ENCODE results near the gene UBE2U. TPM values are rescaled to one million over a fixed set of nuclear protein-coding genes. Genes with fewer than 3 reads are reported as not detected.

The UBE2U gene
- total and polyA plus RNA-seq, 10 of the 15 experiments (the other 5 are each of a cell fraction or from before 2014, with no cell fraction given), result not detected

DNA sequence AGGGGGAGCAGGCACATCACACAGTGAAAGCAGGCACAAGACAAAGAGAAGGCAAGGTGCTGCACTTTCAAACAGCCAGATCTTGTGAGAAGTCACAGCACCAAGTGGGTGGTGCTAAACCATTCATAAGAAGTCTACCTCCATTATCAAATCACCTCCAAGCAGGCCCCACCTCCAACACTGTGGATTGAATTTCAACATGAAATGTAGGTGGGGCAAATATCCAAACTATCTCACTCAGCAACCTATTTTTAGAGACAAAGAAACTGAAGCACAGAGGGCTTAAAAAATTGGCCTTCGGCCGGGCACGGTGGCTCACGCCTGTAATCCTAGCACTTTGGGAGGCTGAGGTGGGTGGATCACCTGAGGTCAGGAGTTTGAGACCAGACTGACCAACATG is 90.4 kb downstream of the UBE2U start:
- RAD21 ChIA-PET (ENCODE audit: unreplicated experiment), result no interaction called here
- CTCF ChIA-PET, result no interaction called here

More for the DNA sequence above, 90.4 kb downstream of the UBE2U start:
- H3K4me3 ChIP-seq, result no peak overlapping the region
- BruUV-seq (replicated peaks), result no TSS peak
- ChIA-PET SMC1A (ENCODE audit: uncharacterized antibody, unreplicated experiment) (no interaction called here), POLR2A (no interaction called here)
- ATAC-seq (no peak), FAIRE-seq (no peak), DNase-seq (ENCODE audit: low read depth, low spot score) (no peak)
- no peak overlapping the region for H2AFZ ChIP-seq (ENCODE audit: control insufficient read depth, low read depth, low read length)
- H3K79me2 ChIP-seq (ENCODE audit: control insufficient read depth, insufficient read depth, low read length), result no peaks in the 10 kb centered on the region
- H3K4me1 ChIP-seq (ENCODE audit: control insufficient read depth, insufficient read depth, low read length), result no peaks in the 10 kb centered on the region
- no peak overlapping the region for H3K27ac ChIP-seq (ENCODE audit: control insufficient read depth, insufficient read depth)
- no peaks in the 10 kb centered on the region for H3K9me3 ChIP-seq (replicated peaks; ENCODE audit: control insufficient read depth, insufficient read depth, low read length)
- WGBS (ENCODE audit: insufficient coverage, insufficient replicate concordance, low lambda C conversion rate, missing lambda C conversion rate), result 88% methylated on average over 4 of the region's 4 CpGs
- no peaks in the 10 kb centered on the region for H3K36me3 ChIP-seq (ENCODE audit: control insufficient read depth in 2 of 2, insufficient read depth in 2 of 2, low read length in 1 of 2)
- intact Hi-C loops (cut with micrococcal nuclease; ENCODE audit: unreplicated experiment) (no loop called here), in situ Hi-C loops (cut with MboI) (no loop called here)
- H3K9ac ChIP-seq (ENCODE audit: control insufficient read depth, insufficient read depth, low read length), result no peak overlapping the region
- H3K4me2 ChIP-seq (ENCODE audit: control insufficient read depth, insufficient read depth), result no peak overlapping the region
- no peaks in the 10 kb centered on the region; a peak in 3 of 4 replicates for H3K27me3 ChIP-seq (replicated peaks in 1 of 2; ENCODE audit: control insufficient read depth in 2 of 2, insufficient read depth in 2 of 2, low read length in 1 of 2)
- TF ChIP-seq NBN (IDR thresholded peaks at IDR 0.05) (no peak), ZNF622 (IDR thresholded peaks at IDR 0.05) (no peak), ZNF274 (IDR thresholded peaks at IDR 0.05; ENCODE audit: insufficient read depth, insufficient read length) (no peak), YY1 (IDR thresholded peaks at IDR 0.05; ENCODE audit: low read depth, low read length) (no peak), SREBF1 (IDR thresholded peaks at IDR 0.05; ENCODE audit: low read length) (no peak), CHD4 (IDR thresholded peaks at IDR 0.05) (no peak), PAX5 (IDR thresholded peaks at IDR 0.05; ENCODE audit: borderline replicate concordance, low read depth, low read length) (no peak), BHLHE40 (IDR thresholded peaks at IDR 0.05; ENCODE audit: borderline replicate concordance in 1 of 2, low read depth in 2 of 2, low read length in 1 of 2) (no peak), NFXL1 (IDR thresholded peaks at IDR 0.05; ENCODE audit: borderline replicate concordance) (no peak), CHD1 (IDR thresholded peaks at IDR 0.05; ENCODE audit: low read depth, low read length) (no peak), MTA2 (IDR thresholded peaks at IDR 0.05; ENCODE audit: low read depth) (no peak), JUND (IDR thresholded peaks at IDR 0.05; ENCODE audit: low read depth, low read length) (no peak), BACH1 (IDR thresholded peaks at IDR 0.05; ENCODE audit: borderline replicate concordance) (no peak), TARDBP (IDR thresholded peaks at IDR 0.05; ENCODE audit: borderline replicate concordance) (no peak), CEBPB (IDR thresholded peaks at IDR 0.05; ENCODE audit: borderline replicate concordance in 1 of 2, low read depth in 2 of 2, low read length in 2 of 2) (no peak)
- TF ChIP-seq, protein P1, sequence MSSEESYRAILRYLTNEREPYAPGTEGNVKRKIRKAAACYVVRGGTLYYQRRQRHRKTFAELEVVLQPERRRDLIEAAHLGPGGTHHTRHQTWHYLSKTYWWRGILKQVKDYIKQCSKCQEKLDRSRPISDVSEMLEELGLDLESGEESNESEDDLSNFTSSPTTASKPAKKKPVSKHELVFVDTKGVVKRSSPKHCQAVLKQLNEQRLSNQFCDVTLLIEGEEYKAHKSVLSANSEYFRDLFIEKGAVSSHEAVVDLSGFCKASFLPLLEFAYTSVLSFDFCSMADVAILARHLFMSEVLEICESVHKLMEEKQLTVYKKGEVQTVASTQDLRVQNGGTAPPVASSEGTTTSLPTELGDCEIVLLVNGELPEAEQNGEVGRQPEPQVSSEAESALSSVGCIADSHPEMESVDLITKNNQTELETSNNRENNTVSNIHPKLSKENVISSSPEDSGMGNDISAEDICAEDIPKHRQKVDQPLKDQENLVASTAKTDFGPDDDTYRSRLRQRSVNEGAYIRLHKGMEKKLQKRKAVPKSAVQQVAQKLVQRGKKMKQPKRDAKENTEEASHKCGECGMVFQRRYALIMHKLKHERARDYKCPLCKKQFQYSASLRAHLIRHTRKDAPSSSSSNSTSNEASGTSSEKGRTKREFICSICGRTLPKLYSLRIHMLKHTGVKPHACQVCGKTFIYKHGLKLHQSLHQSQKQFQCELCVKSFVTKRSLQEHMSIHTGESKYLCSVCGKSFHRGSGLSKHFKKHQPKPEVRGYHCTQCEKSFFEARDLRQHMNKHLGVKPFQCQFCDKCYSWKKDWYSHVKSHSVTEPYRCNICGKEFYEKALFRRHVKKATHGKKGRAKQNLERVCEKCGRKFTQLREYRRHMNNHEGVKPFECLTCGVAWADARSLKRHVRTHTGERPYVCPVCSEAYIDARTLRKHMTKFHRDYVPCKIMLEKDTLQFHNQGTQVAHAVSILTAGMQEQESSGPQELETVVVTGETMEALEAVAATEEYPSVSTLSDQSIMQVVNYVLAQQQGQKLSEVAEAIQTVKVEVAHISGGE (CRISPR knock-in tag; IDR thresholded peaks at IDR 0.05), result no peak
- TF ChIP-seq, protein P2, sequence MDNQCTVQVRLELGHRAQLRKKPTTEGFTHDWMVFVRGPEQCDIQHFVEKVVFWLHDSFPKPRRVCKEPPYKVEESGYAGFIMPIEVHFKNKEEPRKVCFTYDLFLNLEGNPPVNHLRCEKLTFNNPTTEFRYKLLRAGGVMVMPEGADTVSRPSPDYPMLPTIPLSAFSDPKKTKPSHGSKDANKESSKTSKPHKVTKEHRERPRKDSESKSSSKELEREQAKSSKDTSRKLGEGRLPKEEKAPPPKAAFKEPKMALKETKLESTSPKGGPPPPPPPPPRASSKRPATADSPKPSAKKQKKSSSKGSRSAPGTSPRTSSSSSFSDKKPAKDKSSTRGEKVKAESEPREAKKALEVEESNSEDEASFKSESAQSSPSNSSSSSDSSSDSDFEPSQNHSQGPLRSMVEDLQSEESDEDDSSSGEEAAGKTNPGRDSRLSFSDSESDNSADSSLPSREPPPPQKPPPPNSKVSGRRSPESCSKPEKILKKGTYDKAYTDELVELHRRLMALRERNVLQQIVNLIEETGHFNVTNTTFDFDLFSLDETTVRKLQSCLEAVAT (IDR thresholded peaks at IDR 0.05), result no peak
- TF ChIP-seq, protein P3, sequence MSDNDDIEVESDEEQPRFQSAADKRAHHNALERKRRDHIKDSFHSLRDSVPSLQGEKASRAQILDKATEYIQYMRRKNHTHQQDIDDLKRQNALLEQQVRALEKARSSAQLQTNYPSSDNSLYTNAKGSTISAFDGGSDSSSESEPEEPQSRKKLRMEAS (IDR thresholded peaks at IDR 0.05; ENCODE audit: low read depth, low read length), result no peak
- H4K20me1 ChIP-seq (ENCODE audit: control insufficient read depth, insufficient read depth), result no peaks in the 10 kb centered on the region

Measured in GM12878 (cell line).